K562 (cell line): ENCODE measurements around the gene FPR1.

ENCODE experiments used
- ATF7 ChIP-seq: fragments of 450-650 bp; IDR thresholded peaks from 2 replicates; pipeline ENCODE4 v1.7.1; 2014; ENCODE audit warnings: mild to moderate bottlenecking, moderate library complexity
- KLF1 ChIP-seq: fragments of 450-650 bp; IDR thresholded peaks from 2 replicates; pipeline ENCODE4 v1.6.1; 2016; ENCODE audit warnings: missing genetic modification characterization, missing compliant biosample characterization
- MECOM ChIP-seq: fragments of 250-450 bp; sonication (Bioruptor Pico); IDR thresholded peaks from 2 replicates; pipeline ENCODE4 v1.8.0; 2022; ENCODE audit warnings: inconsistent platforms
- POLR2AphosphoS5 ChIP-seq: IDR thresholded peaks from 2 replicates; pipeline ENCODE4 v1.6.1; 2011; ENCODE audit warnings: mild to moderate bottlenecking, low read depth, low read length, moderate library complexity; ENCODE audit not compliant: control insufficient read depth, insufficient read depth
- SMAD2 ChIP-seq: fragments of 150-350 bp; IDR thresholded peaks from 2 replicates; pipeline ENCODE4 v1.6.1; 2014; ENCODE audit warnings: low read depth, mild to moderate bottlenecking, low read length
- ZNF589 ChIP-seq: fragments of 200-800 bp; sonication (Bioruptor generic); IDR thresholded peaks from 2 replicates; pipeline ENCODE4 v1.6.1; 2016; ENCODE audit warnings: low read depth, missing genetic modification characterization, missing compliant biosample characterization
- TF ChIP-seq, protein P1 (sequence below), 3 experiments: IDR thresholded peaks in 2 of 3; conservative IDR thresholded peaks in 1 of 3; 2 replicates each; pipeline ENCODE4 v1.5.1; 2011 to 2012; ENCODE audit warnings: low read length in 3 of 3, mild to moderate bottlenecking in 3 of 3, control low read depth in 2 of 3, improper control_type of control experiment in 1 of 3, inconsistent platforms in 1 of 3, low read depth in 1 of 3, mixed read lengths in 1 of 3, moderate library complexity in 1 of 3; ENCODE audit not compliant: insufficient read depth in 2 of 3

DNA sequence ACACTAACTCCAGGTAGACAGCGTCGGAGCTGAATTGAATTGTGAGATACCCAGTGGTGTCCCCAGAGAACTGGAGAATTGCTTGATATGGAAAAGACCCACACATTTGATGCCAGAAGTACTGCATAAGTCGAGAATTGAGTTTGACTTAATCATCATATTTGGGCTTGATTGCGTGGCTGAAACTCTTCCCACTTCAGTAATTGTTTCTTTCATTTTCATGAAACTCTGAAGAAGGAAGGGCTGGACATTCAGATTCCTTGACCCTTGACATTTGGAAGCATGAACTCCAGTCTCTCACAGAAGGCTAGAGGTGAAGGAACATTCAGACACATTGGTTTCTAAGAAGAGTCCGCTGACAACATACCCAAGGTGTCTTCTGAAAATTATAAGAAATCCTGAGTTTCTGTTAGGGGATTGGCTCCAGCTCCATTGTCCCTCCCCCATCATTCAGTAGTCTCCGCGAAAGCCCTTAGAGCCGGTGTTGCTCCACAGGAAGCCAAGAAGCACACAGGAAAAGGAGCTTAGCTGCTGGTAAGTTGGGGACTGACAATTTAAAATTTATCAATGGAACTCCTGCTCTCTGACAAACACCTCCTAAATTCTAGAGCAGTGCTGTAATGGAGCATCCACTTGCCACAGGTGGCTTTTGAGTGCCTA is 9.1 kb upstream of the FPR1 start, which contains the start of gene FPR2:
- TF ChIP-seq MECOM (CRISPR knock-in tag) = no peak
- no peak for TF ChIP-seq KLF1 (tag)
- TF ChIP-seq SMAD2 = no peak
- TF ChIP-seq, protein P1, sequence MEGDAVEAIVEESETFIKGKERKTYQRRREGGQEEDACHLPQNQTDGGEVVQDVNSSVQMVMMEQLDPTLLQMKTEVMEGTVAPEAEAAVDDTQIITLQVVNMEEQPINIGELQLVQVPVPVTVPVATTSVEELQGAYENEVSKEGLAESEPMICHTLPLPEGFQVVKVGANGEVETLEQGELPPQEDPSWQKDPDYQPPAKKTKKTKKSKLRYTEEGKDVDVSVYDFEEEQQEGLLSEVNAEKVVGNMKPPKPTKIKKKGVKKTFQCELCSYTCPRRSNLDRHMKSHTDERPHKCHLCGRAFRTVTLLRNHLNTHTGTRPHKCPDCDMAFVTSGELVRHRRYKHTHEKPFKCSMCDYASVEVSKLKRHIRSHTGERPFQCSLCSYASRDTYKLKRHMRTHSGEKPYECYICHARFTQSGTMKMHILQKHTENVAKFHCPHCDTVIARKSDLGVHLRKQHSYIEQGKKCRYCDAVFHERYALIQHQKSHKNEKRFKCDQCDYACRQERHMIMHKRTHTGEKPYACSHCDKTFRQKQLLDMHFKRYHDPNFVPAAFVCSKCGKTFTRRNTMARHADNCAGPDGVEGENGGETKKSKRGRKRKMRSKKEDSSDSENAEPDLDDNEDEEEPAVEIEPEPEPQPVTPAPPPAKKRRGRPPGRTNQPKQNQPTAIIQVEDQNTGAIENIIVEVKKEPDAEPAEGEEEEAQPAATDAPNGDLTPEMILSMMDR (IDR thresholded peaks at IDR 0.05 in 2 of 3, conservative IDR thresholded peaks at IDR 0.05 in 1 of 3; ENCODE audit: insufficient read depth in 2 of 3, low read depth in 1 of 3, low read length in 3 of 3) = no peak
- TF ChIP-seq POLR2AphosphoS5 = no peak
- no peak for TF ChIP-seq ZNF589 (CRISPR knock-in tag)
- TF ChIP-seq ATF7 = no peak
